Activated effector memory CD4-positive, alpha-beta T cell treated with Interleukin-2 at 50 U/mL for 16 hours (primary cell): Measurements from ENCODE around the gene STRN4.
"Not testable (repeated sequence)": the region's sequence is repeated elsewhere in the genome, so short reads cannot be mapped to it uniquely, and the experiment has no call there.

Experiments used
- DNase-seq: peaks from one replicate; pipeline ENCODE4 v3.0.0-alpha.2; 2020

Gene STRN4

GRCh38 chr19:46724468-46724867, 21.8 kb downstream of the STRN4 start:
- DNase-seq, result no peak

- no peak for DNase-seq
Measured at GRCh38 chr19:46723471-46723870, 22.8 kb downstream of the STRN4 start.

- DNase-seq, result no peak
Measured at GRCh38 chr19:46723023-46723461, 23.2 kb downstream of the STRN4 start.

- no peak for DNase-seq
Measured at GRCh38 chr19:46722421-46723022, 23.7 kb downstream of the STRN4 start.

GRCh38 chr19:46722004-46722380, 24.3 kb downstream of the STRN4 start:
- no peak for DNase-seq

GRCh38 chr19:46721269-46722003, 24.8 kb downstream of the STRN4 start:
- no peak for DNase-seq

- DNase-seq, result no peak
Measured at GRCh38 chr19:46720503-46721239, 25.6 kb downstream of the STRN4 start.

GRCh38 chr19:46719629-46720502, 26.4 kb downstream of the STRN4 start:
- DNase-seq, result no peak

GRCh38 chr19:46718934-46719622, 27.2 kb downstream of the STRN4 start:
- no peak for DNase-seq

GRCh38 chr19:46718157-46718933, 27.9 kb downstream of the STRN4 start:
- peak; percentile 60 for DNase-seq

GRCh38 chr19:46717716-46718143, 28.5 kb downstream of the STRN4 start:
- DNase-seq, result no peak

- peak; percentile 78 for DNase-seq
Measured at GRCh38 chr19:46717034-46717715, 29.1 kb downstream of the STRN4 start, which contains the start of gene PRKD2. Gene PRKD2, minus strand, starts transcription at chr19:46717114. Its CDS starts 744 bp downstream, at chr19:46716370.

GRCh38 chr19:46716672-46717033, 29.6 kb downstream of the STRN4 start:
- no peak for DNase-seq

GRCh38 chr19:46715975-46716671, 30.1 kb downstream of the STRN4 start:
- no peak for DNase-seq

GRCh38 chr19:46715620-46715974, 30.7 kb downstream of the STRN4 start:
- no peak for DNase-seq

- DNase-seq, result no peak
Measured at GRCh38 chr19:46714444-46715106, 31.7 kb downstream of the STRN4 start.

GRCh38 chr19:46713781-46714443, 32.3 kb downstream of the STRN4 start:
- DNase-seq, result peak; percentile 73

- DNase-seq, result not testable (repeated sequence)
Measured at GRCh38 chr19:46712768-46713338, 33.4 kb downstream of the STRN4 start.

- no peak for DNase-seq
Measured at GRCh38 chr19:46710687-46711086, 35.6 kb downstream of the STRN4 start.
